Tibial artery (tissue), 4 donors: Measurements from ENCODE around the gene FGFRL1.

Experiments used
- DNase-seq, 2 donors: peaks; one replicate each; pipeline ENCODE4 v3.0.0-alpha.2; 2019
- H3K27ac ChIP-seq, 2 donors: fragments of 200-600 bp; sonication (generic) in 1 of 2; 1 replicate in 1 of 2; 2 replicates in 1 of 2; pipeline ENCODE4 v1.5.1; 2018 to 2019; ENCODE audit warnings: mild to moderate bottlenecking in 1 of 2
- H3K27me3 ChIP-seq, 2 donors: fragments of 200-600 bp; sonication (generic) in 1 of 2; one replicate each; pipeline versions ENCODE4 v1.5.1 to v1.6.0; 2016 to 2019
- H3K36me3 ChIP-seq, 3 donors: fragments of 200-600 bp; sonication (generic) in 2 of 3; one replicate each; pipeline ENCODE4 v1.5.1; 2016 to 2019; ENCODE audit warnings: mild to moderate bottlenecking in 2 of 3
- H3K4me1 ChIP-seq, 4 donors: fragments of 200-600 bp; sonication (generic) in 2 of 4; 1 replicate in 3 of 4; 2 replicates in 1 of 4; pipeline ENCODE4 v1.5.1; 2016 to 2019
- H3K4me3 ChIP-seq, 2 donors: fragments of 200-600 bp; sonication (generic) in 1 of 2; 1 replicate in 1 of 2; 2 replicates in 1 of 2; pipeline ENCODE4 v1.5.1; 2018 to 2019; ENCODE audit warnings: mild to moderate bottlenecking in 2 of 2
- H3K9me3 ChIP-seq, 3 donors: fragments of 200-600 bp; sonication (generic) in 1 of 3; one replicate each; pipeline ENCODE4 v1.5.1; 2016 to 2019
- intact Hi-C: fragments of 100-400 bp; cut with DNase I; formaldehyde crosslinking; loops from one replicate; pipeline ENCODE4 v1.15.0; 2023; ENCODE audit warnings: low total_unique reads
- TF ChIP-seq, protein P1 (sequence below), 2 experiments: fragments of 200-600 bp in 1 of 2; fragments of 450-650 bp in 1 of 2; IDR thresholded peaks; one replicate each; pipeline ENCODE4 v1.5.1; 2017 to 2019; ENCODE audit warnings: antibody characterized with exemption in 2 of 2, mild to moderate bottlenecking in 1 of 2, moderate library complexity in 1 of 2

The FGFRL1 gene

DNA sequence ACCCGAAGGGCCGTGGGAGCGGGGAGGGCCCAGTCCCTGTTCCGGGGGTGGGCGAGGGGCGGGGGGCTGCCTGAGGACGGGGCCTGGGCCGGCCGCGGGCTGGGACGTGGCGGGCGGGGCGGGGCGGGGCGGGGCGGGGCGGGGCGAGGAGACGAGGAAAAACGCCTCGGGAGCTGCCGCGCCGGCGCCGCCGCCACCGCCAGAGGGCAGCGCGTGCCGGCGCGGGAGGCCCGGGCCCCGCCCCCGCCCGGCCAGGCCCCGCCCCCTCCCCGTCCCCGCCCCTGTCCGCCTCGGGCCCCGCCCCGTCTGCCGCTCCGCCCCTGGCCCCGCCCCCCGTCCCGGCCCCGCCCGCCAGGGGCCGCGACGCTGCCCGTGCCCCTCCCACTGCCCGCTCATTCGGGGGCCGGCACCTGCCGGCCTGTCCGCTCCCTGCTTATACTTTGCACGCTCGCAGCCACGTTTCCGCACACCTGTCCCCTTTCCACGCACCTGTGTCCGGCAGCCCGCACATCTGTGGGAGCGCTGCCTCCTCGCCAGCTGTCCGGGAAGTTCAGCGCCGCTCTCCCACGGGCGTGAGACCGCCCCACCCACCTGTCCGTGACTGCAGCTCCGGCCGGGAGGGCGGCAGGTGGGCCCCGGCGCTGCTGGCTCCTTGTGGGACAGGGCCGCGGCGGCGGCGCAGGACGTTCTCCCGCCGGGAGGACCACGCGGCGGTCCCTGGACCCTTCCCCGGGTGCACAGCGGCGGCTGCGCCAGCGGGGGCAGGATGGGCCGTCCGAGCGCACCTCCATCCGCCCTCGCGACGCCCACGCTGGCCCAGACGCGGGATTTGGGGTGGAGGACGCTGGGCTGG is 1.7 kb upstream of the FGFRL1 start:
- Histone ChIP-seq H3K4me3 (peak overlapping the region; percentile 71 to 77), H3K4me1 (peaks cover 0 to 41% (median 32%) of the 10 kb centered on the region in 4 donors), H3K36me3 (peaks cover 0 to 8% (median 0%) of the 10 kb centered on the region in 3 donors), H3K27me3 (peaks cover 0 to 37% of the 10 kb centered on the region in 2 donors), H3K9me3 (no peaks in the 10 kb centered on the region), H3K27ac (peak overlapping the region; percentile 69 to 84)
- intact Hi-C loops: loop anchor here (2.0 to 10.0 kb wide), 3 partner anchors 33 to 339 kb away; no protein-coding TSS in a partner anchor
- peak; percentile 55 to 85 for DNase-seq
- TF ChIP-seq, protein P1, sequence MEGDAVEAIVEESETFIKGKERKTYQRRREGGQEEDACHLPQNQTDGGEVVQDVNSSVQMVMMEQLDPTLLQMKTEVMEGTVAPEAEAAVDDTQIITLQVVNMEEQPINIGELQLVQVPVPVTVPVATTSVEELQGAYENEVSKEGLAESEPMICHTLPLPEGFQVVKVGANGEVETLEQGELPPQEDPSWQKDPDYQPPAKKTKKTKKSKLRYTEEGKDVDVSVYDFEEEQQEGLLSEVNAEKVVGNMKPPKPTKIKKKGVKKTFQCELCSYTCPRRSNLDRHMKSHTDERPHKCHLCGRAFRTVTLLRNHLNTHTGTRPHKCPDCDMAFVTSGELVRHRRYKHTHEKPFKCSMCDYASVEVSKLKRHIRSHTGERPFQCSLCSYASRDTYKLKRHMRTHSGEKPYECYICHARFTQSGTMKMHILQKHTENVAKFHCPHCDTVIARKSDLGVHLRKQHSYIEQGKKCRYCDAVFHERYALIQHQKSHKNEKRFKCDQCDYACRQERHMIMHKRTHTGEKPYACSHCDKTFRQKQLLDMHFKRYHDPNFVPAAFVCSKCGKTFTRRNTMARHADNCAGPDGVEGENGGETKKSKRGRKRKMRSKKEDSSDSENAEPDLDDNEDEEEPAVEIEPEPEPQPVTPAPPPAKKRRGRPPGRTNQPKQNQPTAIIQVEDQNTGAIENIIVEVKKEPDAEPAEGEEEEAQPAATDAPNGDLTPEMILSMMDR (IDR thresholded peaks at IDR 0.05): peak; percentile 18 to 21

DNA sequence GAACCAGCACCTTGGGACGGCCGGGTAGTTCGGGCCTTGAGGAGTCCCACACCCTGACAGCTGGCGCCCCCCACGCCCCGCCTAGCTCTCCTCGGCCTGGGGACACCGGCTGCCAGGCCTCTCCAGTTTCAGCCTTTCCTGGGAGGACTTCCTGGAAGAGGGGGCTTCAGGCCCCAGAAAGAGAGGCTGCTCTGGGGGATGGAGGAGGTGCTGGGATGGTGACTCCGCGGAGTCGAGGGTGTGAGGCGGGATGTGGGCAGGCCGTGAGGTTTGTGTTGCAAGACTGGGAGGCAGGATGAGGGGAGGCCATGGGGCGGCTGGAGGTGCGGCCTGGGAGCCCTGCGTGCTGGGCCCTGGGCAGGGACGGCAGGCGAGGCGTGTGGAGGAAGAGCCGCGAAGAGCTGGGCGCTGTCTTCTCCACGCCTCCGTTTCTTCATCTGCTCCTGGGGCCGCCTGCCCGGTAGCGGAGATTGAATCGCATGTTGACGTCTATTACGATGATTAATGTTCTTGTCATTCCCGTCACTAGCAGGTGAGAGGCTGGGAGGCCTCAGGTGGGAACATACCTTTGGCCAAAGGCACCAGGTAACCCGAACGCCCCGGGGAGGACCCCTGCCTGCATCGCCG is 918 bp upstream of the FGFRL1 start:
- intact Hi-C loops: loop anchor here (2.0 to 10.0 kb wide), 3 partner anchors 32 to 338 kb away; no protein-coding TSS in a partner anchor
- H3K27me3 ChIP-seq: peaks cover 0 to 30% of the 10 kb centered on the region in 2 donors
- peak overlapping the region; percentile 69 to 84 for H3K27ac ChIP-seq

DNA sequence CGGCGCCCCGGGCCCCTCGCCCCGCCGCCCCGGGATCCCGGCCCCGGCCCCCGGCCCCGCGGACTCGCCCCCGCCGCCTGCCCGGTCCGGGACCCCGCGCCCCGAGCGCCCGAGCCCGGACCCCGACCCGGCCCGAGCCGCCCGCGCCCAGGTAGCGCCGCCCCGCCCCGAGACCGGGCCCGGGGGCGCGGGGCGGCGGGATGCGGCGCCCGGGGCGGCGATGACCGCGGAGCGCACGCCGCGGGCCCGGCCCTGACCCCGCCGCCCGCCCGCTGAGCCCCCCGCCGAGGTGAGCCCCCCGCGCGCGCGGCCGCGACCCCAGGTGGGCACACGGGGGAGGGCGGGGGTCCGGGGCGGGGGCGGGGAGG is 224 bp downstream of the FGFRL1 start:
- H3K36me3 ChIP-seq: peaks cover 0 to 8% (median 0%) of the 10 kb centered on the region in 3 donors
- TF ChIP-seq, protein P1 (IDR thresholded peaks at IDR 0.05): no peak
- H3K9me3 ChIP-seq: no peaks in the 10 kb centered on the region
- H3K4me3 ChIP-seq: peak overlapping the region; percentile 65 to 66
- no peak for DNase-seq
- H3K4me1 ChIP-seq: peaks cover 0 to 43% (median 32%) of the 10 kb centered on the region in 4 donors
- intact Hi-C loops: loop anchor here (2.0 to 10.0 kb wide), 3 partner anchors 31 to 337 kb away; no protein-coding TSS in a partner anchor
- peaks cover 0 to 20% of the 10 kb centered on the region in 2 donors for H3K27me3 ChIP-seq
- H3K27ac ChIP-seq: no peak overlapping the region

More for the DNA sequence above, 918 bp upstream of the FGFRL1 start:
- peak; percentile 84 to 93 for DNase-seq
- TF ChIP-seq, protein P1 (IDR thresholded peaks at IDR 0.05): no peak
- H3K4me3 ChIP-seq: peak overlapping the region; percentile 65 to 66
- peaks cover 0 to 8% (median 0%) of the 10 kb centered on the region in 3 donors for H3K36me3 ChIP-seq
- no peaks in the 10 kb centered on the region for H3K9me3 ChIP-seq
- H3K4me1 ChIP-seq: peaks cover 0 to 43% (median 32%) of the 10 kb centered on the region in 4 donors

DNA sequence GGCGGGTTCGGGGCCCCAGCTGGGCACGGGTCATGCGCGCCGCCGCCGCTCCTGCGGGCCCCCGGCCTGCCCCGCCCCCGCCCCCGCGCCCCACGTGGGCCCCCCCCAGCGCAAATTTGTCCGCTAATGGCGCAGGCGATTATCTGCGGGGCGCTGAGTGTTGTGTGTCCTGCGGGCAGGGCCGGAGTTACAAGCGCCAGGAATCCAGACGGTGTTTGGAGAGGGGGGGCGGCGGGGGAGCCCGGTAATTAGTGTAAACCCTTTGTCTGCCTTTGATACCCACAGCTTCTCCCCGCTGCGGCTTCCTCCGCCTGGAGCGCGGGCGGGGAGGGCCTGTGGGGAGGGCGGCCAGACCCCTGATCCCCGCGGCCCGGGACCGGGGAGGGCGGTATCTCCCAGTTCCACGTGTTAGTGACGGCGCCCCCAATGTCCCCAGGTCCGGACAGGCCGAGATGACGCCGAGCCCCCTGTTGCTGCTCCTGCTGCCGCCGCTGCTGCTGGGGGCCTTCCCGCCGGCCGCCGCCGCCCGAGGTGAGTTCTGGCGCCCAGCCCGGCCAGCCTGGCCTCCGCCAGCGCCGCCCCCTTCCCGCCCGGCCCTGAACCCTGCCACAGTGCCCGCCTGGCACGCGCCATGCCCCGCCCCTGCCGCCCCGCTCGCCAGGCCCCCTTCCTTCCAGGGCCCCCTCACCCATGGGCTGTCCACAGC is 761 bp downstream of the FGFRL1 start:
- Histone ChIP-seq H3K27me3 (peaks cover 0 to 16% of the 10 kb centered on the region in 2 donors), H3K9me3 (no peaks in the 10 kb centered on the region), H3K4me3 (peak overlapping the region; percentile 65 to 66), H3K36me3 (peaks cover 0 to 8% (median 0%) of the 10 kb centered on the region in 3 donors), H3K27ac (peak overlapping the region; percentile 45 to 57), H3K4me1 (peaks cover 0 to 43% (median 32%) of the 10 kb centered on the region in 4 donors)
- DNase-seq: no peak
- TF ChIP-seq, protein P1 (IDR thresholded peaks at IDR 0.05): no peak
- intact Hi-C loops: loop anchor here (10.0 kb wide), 1 partner anchor 227 kb away; no protein-coding TSS in a partner anchor
